CD8-positive, alpha-beta memory T cell (primary cell): ENCODE data around the gene RPL5. TPM values are rescaled to one million over a fixed set of nuclear protein-coding genes. Genes with fewer than 3 reads are reported as not detected.

Experiments
- CTCF ChIA-PET: fragments of 350-600 bp; sonication (Branson Sonifier 250); formaldehyde crosslinking; loops from one replicate; lab custom pipeline; 2021; ENCODE audit warnings: antibody characterized with exemption; lab: Charles Lee
- POLR2A ChIA-PET: fragments of 350-600 bp; sonication (Branson Sonifier 250); formaldehyde crosslinking; loops from one replicate; lab custom pipeline; 2021; ENCODE audit warnings: antibody characterized with exemption; lab: Charles Lee
- DNase-seq, 5 donors: peaks; one replicate each; pipeline versions ENCODE4 v3.0.0 to v3.0.0-alpha.2; 2020 to 2022; ENCODE audit warnings: mixed read lengths in 1 of 5
- H3K27ac ChIP-seq: one replicate; pipeline ENCODE4 v1.7.0; 2013; ENCODE audit warnings: low read depth, mild to moderate bottlenecking, low read length, moderate library complexity
- H3K27me3 ChIP-seq: 2 replicates; pipeline ENCODE4 v1.7.0; 2013; ENCODE audit warnings: low read length, mild to moderate bottlenecking; ENCODE audit not compliant: insufficient read depth, poor library complexity, severe bottlenecking
- H3K36me3 ChIP-seq: 2 replicates; pipeline ENCODE4 v1.7.0; 2013; ENCODE audit warnings: mild to moderate bottlenecking, low read length, moderate library complexity; ENCODE audit not compliant: insufficient read depth
- H3K4me1 ChIP-seq: 2 replicates; pipeline ENCODE4 v1.7.0; 2013; ENCODE audit warnings: mild to moderate bottlenecking, low read length, moderate library complexity; ENCODE audit not compliant: insufficient read depth
- H3K4me3 ChIP-seq: 2 replicates; pipeline ENCODE4 v1.7.0; 2013; ENCODE audit warnings: mild to moderate bottlenecking, low read length
- H3K9me3 ChIP-seq: 2 replicates; pipeline ENCODE4 v1.7.0; 2013; ENCODE audit warnings: mild to moderate bottlenecking, low read length
- H3K27ac Mint-ChIP-seq, 8 donors: one replicate each; pipeline ENCODE4 v1.8.0; 2020 to 2021; ENCODE audit warnings: mixed read lengths in 8 of 8, mild to moderate bottlenecking in 6 of 8, inconsistent platforms in 3 of 8, moderate library complexity in 3 of 8
- H3K27me3 Mint-ChIP-seq, 2 donors: one replicate each; pipeline ENCODE4 v1.8.0; 2020 to 2021; ENCODE audit warnings: mixed read lengths in 2 of 2, mild to moderate bottlenecking in 1 of 2, moderate library complexity in 1 of 2
- H3K36me3 Mint-ChIP-seq, 3 donors: one replicate each; pipeline ENCODE4 v1.8.0; 2020 to 2021; ENCODE audit warnings: mixed read lengths in 3 of 3, inconsistent platforms in 1 of 3, mild to moderate bottlenecking in 1 of 3
- H3K4me1 Mint-ChIP-seq, 3 donors: one replicate each; pipeline ENCODE4 v1.8.0; 2020 to 2021; ENCODE audit warnings: mixed read lengths in 3 of 3, inconsistent platforms in 1 of 3, mild to moderate bottlenecking in 1 of 3
- H3K4me3 Mint-ChIP-seq, 7 donors: one replicate each; pipeline ENCODE4 v1.8.0; 2020 to 2021; ENCODE audit warnings: mixed read lengths in 7 of 7, mild to moderate bottlenecking in 6 of 7, moderate library complexity in 4 of 7, inconsistent platforms in 2 of 7
- H3K9me3 Mint-ChIP-seq, 5 donors: one replicate each; pipeline ENCODE4 v1.8.0; 2020 to 2022; ENCODE audit warnings: mixed read lengths in 5 of 5, mild to moderate bottlenecking in 3 of 5, moderate library complexity in 2 of 5, inconsistent platforms in 1 of 5
- polyA plus RNA-seq: library from polyadenylated mRNA; unstranded; fragments of 300-500 nt; fragmentation: Illumina TruSeq; gene quantifications from one replicate; pipeline ENCODE4 v1.2.3, GENCODE V29; 2021
- total RNA-seq, 2 experiments: library from RNA; stranded (reverse); gene quantifications; one replicate each; pipeline ENCODE4 v1.2.3, GENCODE V29; 2021

Gene RPL5
- total and polyA plus RNA-seq, 3 experiments from 2014 or later: 1,428 to 2,256 (median 1,468) TPM

DNA sequence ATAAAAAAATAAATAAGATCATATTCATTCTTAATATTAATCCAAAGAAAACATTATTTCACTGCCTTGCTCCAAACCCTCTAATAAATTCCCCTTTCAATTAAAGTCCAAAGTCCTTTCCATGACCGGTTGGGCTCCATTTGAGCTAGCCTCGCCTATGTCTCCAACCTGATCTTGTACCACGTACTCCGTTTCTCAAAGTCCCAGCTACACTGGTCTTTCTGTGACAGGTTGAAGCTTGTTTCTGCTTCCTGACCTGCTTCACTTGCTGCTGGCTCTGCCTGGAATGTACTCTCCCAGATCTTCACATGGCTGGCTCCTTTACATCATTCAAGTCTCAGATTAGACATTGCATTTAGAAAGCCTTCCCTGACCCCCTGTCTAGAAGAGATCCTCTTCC is 16.4 kb downstream of the RPL5 start:
- Mint-ChIP-seq H3K27ac (peak overlapping the region in 2 of 8 donors; percentile 3 to 58), H3K4me3 (peak overlapping the region in 1 of 7 donors; percentile 3), H3K9me3 (no peaks in the 10 kb centered on the region), H3K36me3 (peaks cover under 1 to 41% (median 14%) of the 10 kb centered on the region in 3 donors), H3K27me3 (no peaks in the 10 kb centered on the region), H3K4me1 (peaks cover 0 to 14% (median 2%) of the 10 kb centered on the region in 3 donors)
- ChIA-PET CTCF (interaction anchor here (1.4 to 1.6 kb wide), 2 partner anchors 112 to 146 kb away, joined by 3 to 9 read pairs; no protein-coding TSS in a partner anchor), POLR2A (no interaction called here)
- Histone ChIP-seq H3K4me1 (no peaks in the 10 kb centered on the region), H3K27me3 (no peaks in the 10 kb centered on the region), H3K36me3 (peaks cover 12% of the 10 kb centered on the region), H3K27ac (no peak overlapping the region), H3K9me3 (no peaks in the 10 kb centered on the region), H3K4me3 (no peak overlapping the region)
- no peak for DNase-seq

DNA sequence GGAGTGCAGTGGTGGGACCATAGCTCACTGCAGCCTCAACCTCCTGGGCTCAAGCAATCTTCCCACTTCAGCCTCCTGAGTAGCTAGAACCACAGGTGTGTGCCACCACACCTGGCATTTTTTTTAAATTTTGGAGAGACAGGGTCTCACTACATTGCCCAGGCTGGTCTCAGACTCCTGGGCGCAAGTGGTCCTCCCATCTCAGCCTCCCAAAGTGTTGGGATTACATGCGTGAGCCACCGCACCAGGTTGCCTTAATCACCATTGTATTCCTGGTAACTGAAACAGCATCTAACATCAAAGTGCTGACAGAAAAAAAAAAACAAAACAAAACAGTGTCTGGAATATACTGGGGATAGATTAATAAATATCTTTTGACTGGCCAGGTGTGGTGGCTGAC is 18.2 kb downstream of the RPL5 start:
- Mint-ChIP-seq H3K4me3 (no peak overlapping the region), H3K4me1 (peaks cover 0 to 21% (median 10%) of the 10 kb centered on the region in 3 donors), H3K36me3 (peaks cover 4 to 28% (median 8%) of the 10 kb centered on the region in 3 donors), H3K27me3 (no peaks in the 10 kb centered on the region), H3K27ac (no peak overlapping the region), H3K9me3 (peaks cover 0 to 2% (median 0%) of the 10 kb centered on the region in 5 donors)
- POLR2A ChIA-PET: no interaction called here
- H3K4me1 ChIP-seq: no peaks in the 10 kb centered on the region
- no peaks in the 10 kb centered on the region for H3K9me3 ChIP-seq
- no peak overlapping the region for H3K27ac ChIP-seq
- no peak for DNase-seq
- no peaks in the 10 kb centered on the region for H3K36me3 ChIP-seq
- H3K27me3 ChIP-seq: no peaks in the 10 kb centered on the region
- CTCF ChIA-PET: interaction anchor here (1.2 to 1.4 kb wide), 3 partner anchors 9 to 144 kb away, joined by 3 to 6 read pairs (median 5); no protein-coding TSS in a partner anchor
- no peak overlapping the region for H3K4me3 ChIP-seq

DNA sequence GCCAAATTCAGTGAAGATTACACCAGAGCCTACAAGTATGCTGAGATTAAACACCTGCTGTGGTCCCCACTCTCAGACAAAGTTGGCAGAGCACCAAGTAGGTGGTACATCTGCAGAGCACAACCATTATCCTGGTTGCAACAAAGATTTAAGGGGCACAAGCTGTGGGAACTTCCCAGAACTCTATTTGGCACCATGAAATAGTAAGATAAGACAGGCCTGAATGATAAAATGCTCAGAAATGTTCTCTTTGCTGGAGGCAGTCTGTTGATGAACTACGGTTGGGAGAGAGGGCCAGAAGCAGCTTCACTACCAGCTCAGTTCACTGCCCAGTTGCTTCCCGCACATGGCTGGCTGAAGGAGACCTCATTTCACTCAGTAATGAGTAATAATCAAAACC is 19.9 kb downstream of the RPL5 start:
- POLR2A ChIA-PET: no interaction called here
- no peak overlapping the region for H3K4me3 ChIP-seq
- no peaks in the 10 kb centered on the region for H3K4me1 ChIP-seq
- H3K27me3 Mint-ChIP-seq: no peaks in the 10 kb centered on the region
- no peak overlapping the region for H3K27ac ChIP-seq
- CTCF ChIA-PET: interaction anchor here (1.4 to 1.5 kb wide), 2 partner anchors 20 to 109 kb away, joined by 4 to 8 read pairs; partner anchors contain the start of genes DIPK1A and RPL5
- peaks cover 0 to 4% (median 0%) of the 10 kb centered on the region in 5 donors for H3K9me3 Mint-ChIP-seq
- no peak for DNase-seq
- H3K4me1 Mint-ChIP-seq: peaks cover 0 to 21% (median 10%) of the 10 kb centered on the region in 3 donors
- H3K27me3 ChIP-seq: no peaks in the 10 kb centered on the region
- no peak overlapping the region for H3K4me3 Mint-ChIP-seq
- peaks cover 4 to 24% (median 10%) of the 10 kb centered on the region in 3 donors for H3K36me3 Mint-ChIP-seq
- no peaks in the 10 kb centered on the region for H3K36me3 ChIP-seq
- H3K9me3 ChIP-seq: no peaks in the 10 kb centered on the region
- peak overlapping the region in 1 of 8 donors; percentile 6 for H3K27ac Mint-ChIP-seq

DNA sequence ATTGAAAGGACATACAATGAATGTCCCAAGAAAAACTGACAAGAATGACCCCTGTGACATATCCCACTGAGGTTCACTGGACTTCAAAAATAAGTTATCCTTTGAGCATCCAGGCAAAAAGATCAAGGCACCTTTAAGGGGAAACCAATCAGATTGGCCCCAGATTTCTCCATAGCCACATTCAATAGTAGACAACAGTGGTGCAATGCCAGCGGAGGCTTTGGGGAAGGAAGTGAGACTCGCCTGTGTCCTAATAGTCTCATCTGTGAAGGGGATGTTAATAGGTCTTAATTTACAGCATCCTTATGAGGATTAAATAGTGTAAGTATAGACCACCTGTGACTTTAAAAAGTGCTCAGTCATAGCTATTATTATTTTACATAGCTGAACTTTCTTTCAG is 21.5 kb downstream of the RPL5 start:
- H3K4me1 Mint-ChIP-seq: peaks cover 0 to 15% (median 11%) of the 10 kb centered on the region in 3 donors

DNA sequence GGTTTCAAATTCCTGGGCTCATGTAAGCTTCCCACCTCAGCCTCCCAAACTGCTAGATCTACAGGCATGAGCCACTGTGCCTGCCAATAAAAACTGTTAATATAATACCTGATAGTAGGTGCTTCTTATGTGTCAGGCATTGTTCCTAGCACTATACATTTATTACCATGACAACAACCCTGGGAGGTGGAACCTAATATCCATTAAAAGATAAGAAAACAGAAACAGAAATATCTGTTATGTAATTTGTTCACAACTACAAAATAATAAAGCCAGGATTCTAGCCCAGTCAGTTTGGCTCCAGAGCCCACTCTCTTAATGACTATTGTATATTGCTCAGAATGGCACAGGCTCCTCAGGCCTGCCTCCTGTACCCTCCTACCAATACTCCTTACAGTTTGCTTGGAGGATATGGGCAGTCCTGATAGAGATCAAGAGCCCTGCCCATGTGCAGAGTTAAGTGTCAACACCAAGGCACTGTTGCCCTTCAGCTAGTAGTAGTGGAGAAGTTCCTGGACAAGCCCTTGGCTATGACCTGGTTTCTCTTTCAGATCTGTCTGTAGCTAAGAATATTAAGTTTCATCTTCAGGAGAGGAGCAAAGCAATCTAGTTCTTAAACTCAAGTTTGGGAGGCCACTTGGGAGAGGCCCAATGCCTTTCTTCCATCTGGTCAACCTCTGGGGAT is 22.4 kb downstream of the RPL5 start:
- no peaks in the 10 kb centered on the region for H3K27me3 ChIP-seq
- POLR2A ChIA-PET: no interaction called here
- no peak overlapping the region for H3K27ac ChIP-seq
- H3K9me3 ChIP-seq: no peaks in the 10 kb centered on the region
- H3K36me3 ChIP-seq: no peaks in the 10 kb centered on the region
- Mint-ChIP-seq H3K4me1 (peaks cover 8 to 22% (median 19%) of the 10 kb centered on the region in 3 donors), H3K27ac (peak overlapping the region in 2 of 8 donors; percentile 29 to 86), H3K27me3 (no peaks in the 10 kb centered on the region), H3K36me3 (peaks cover 7 to 16% (median 10%) of the 10 kb centered on the region in 3 donors), H3K4me3 (no peak overlapping the region), H3K9me3 (peaks cover 0 to 4% (median 0%) of the 10 kb centered on the region in 5 donors)
- H3K4me1 ChIP-seq: peaks cover 2% of the 10 kb centered on the region
- DNase-seq: no peak
- CTCF ChIA-PET: interaction anchor here (1.2 to 12.3 kb wide), 5 partner anchors 9 to 139 kb away, joined by 3 to 187 read pairs (median 4); partner anchors contain the start of gene DIPK1A
- no peak overlapping the region for H3K4me3 ChIP-seq

More for the DNA sequence above, 21.5 kb downstream of the RPL5 start:
- DNase-seq: no peak
- no peaks in the 10 kb centered on the region for H3K36me3 ChIP-seq
- no peaks in the 10 kb centered on the region for H3K4me1 ChIP-seq
- Mint-ChIP-seq H3K9me3 (peaks cover 0 to 4% (median 0%) of the 10 kb centered on the region in 5 donors), H3K27ac (no peak overlapping the region), H3K27me3 (no peaks in the 10 kb centered on the region), H3K4me3 (no peak overlapping the region), H3K36me3 (peaks cover 7 to 22% (median 10%) of the 10 kb centered on the region in 3 donors)
- ChIA-PET CTCF (interaction anchor here (1.4 to 7.5 kb wide), 3 partner anchors 21 to 140 kb away, joined by 4 to 120 read pairs (median 8); partner anchors contain the start of genes DIPK1A and RPL5), POLR2A (no interaction called here)
- no peak overlapping the region for H3K27ac ChIP-seq
- H3K9me3 ChIP-seq: no peaks in the 10 kb centered on the region
- H3K27me3 ChIP-seq: no peaks in the 10 kb centered on the region
- no peak overlapping the region for H3K4me3 ChIP-seq

DNA sequence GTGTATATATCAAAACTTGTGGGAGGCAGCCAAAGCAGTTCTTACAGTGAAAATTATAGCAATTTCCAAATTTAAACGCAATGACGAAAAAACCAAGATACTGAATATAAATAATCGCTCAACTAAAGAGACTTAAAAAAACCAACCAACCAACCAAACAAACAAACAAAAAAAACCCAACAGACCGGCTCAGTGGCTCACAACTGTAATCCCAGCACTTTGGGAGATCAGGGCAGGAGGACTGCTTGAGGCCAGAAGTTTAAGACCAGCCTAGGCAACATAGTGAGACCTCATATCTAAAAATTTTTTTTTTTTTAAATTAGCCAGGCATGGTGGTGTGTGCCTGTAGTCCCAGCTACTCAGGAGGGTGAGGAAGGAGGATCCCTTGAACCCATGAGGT is 23.4 kb downstream of the RPL5 start:
- Histone ChIP-seq H3K36me3 (no peaks in the 10 kb centered on the region), H3K9me3 (no peaks in the 10 kb centered on the region), H3K27me3 (no peaks in the 10 kb centered on the region), H3K4me3 (no peak overlapping the region), H3K4me1 (peaks cover 7% of the 10 kb centered on the region), H3K27ac (no peak overlapping the region)
- Mint-ChIP-seq H3K27ac (no peak overlapping the region), H3K27me3 (peaks cover 0 to 2% of the 10 kb centered on the region in 2 donors), H3K4me1 (peaks cover 11 to 25% (median 20%) of the 10 kb centered on the region in 3 donors), H3K9me3 (peaks cover 0 to 4% (median 0%) of the 10 kb centered on the region in 5 donors), H3K4me3 (no peak overlapping the region), H3K36me3 (peaks cover 7 to 12% (median 10%) of the 10 kb centered on the region in 3 donors)
- CTCF ChIA-PET: interaction anchor here (1.5 to 12.3 kb wide), 3 partner anchors 95 to 138 kb away, joined by 3 to 187 read pairs (median 120); partner anchors contain the start of gene DIPK1A
- POLR2A ChIA-PET: interaction anchor here (0.6 kb wide), 1 partner anchor 19 kb away, joined by 3 read pairs; no protein-coding TSS in a partner anchor
- DNase-seq: no peak

DNA sequence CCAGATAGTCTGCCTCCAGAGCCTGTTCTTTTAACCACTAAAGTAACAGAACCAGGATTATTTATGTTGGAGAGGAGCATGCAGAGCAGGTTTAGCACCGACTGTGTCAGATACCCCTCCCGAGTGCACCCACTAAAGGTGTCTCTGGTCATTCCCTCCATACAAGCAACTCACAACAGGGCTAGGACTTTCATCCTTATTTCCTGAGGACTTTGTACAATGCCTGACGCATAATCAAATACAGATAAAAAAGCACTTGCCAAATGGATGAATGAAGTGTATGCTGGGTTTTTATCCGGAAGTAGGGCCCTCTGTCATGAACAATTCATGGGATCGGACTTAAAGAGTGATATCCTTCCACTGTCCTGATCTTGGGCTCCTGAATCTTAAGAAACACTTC is 26.0 kb downstream of the RPL5 start:
- Histone ChIP-seq H3K27ac (no peak overlapping the region), H3K4me1 (peaks cover 7% of the 10 kb centered on the region), H3K9me3 (no peaks in the 10 kb centered on the region), H3K4me3 (no peak overlapping the region), H3K36me3 (no peaks in the 10 kb centered on the region), H3K27me3 (no peaks in the 10 kb centered on the region)
- H3K4me1 Mint-ChIP-seq: peaks cover 11 to 23% (median 18%) of the 10 kb centered on the region in 3 donors
- H3K27ac Mint-ChIP-seq: no peak overlapping the region
- H3K36me3 Mint-ChIP-seq: peaks cover 2 to 10% (median 7%) of the 10 kb centered on the region in 3 donors
- H3K27me3 Mint-ChIP-seq: peaks cover 0 to 2% of the 10 kb centered on the region in 2 donors
- POLR2A ChIA-PET: no interaction called here
- H3K9me3 Mint-ChIP-seq: peaks cover 0 to 4% (median 0%) of the 10 kb centered on the region in 5 donors
- DNase-seq: no peak
- CTCF ChIA-PET: interaction anchor here (0.6 to 12.3 kb wide), 17 partner anchors 11 to 332 kb away, joined by 3 to 187 read pairs (median 7); partner anchors contain the start of genes DIPK1A and RPL5
- H3K4me3 Mint-ChIP-seq: no peak overlapping the region
